Measurements from ENCODE around the gene XPO6. TPM values are rescaled to one million over a fixed set of nuclear protein-coding genes. Genes with fewer than 3 reads are reported as not detected.

XPO6 gene
- total and polyA plus RNA-seq, 2 of the 13 experiments (the other 11 are each of a cell fraction or from before 2014, with no cell fraction given): 109 to 129 TPM

- TF ChIP-seq SP2 (CRISPR knock-in tag; IDR thresholded peaks at IDR 0.05): no peak
- TF ChIP-seq ZNF180 (CRISPR knock-in tag; IDR thresholded peaks at IDR 0.05; ENCODE audit: borderline replicate concordance, low read depth): no peak
- TF ChIP-seq ZBTB3 (CRISPR knock-in tag; IDR thresholded peaks at IDR 0.05; ENCODE audit: borderline replicate concordance, low read depth): no peak
- no peak for TF ChIP-seq GTF3A (CRISPR knock-in tag; conservative IDR thresholded peaks at IDR 0.05)
- Histone ChIP-seq H3K36me3 (replicated peaks in 1 of 2; ENCODE audit: control insufficient read depth in 1 of 2, insufficient read depth in 2 of 2, low read length in 2 of 2) (peaks cover under 1 to 17% of the 10 kb centered on the region in 2 experiments; a peak in 3 of 5 replicates), H3K79me2 (ENCODE audit: insufficient read depth, low read length) (peaks cover 90% of the 10 kb centered on the region), H3K27ac (ENCODE audit: extremely low read length, insufficient read depth, low read length) (no peak overlapping the region), H3K4me2 (ENCODE audit: low read depth, low read length) (no peak overlapping the region), H3K4me3 (replicated peaks in 1 of 3; ENCODE audit: insufficient read depth in 1 of 3, low read depth in 2 of 3, low read length in 3 of 3) (no peak overlapping the region), H3K9ac (ENCODE audit: insufficient read depth, low read depth, low read length) (no peak overlapping the region), H3K4me1 (ENCODE audit: insufficient read depth, low read length) (peaks cover 35% of the 10 kb centered on the region), H4K20me1 (ENCODE audit: insufficient read depth, low read length) (peaks cover 38% of the 10 kb centered on the region), H2AFZ (ENCODE audit: low read length) (no peak overlapping the region), H3K9me3 (ENCODE audit: low read length) (no peaks in the 10 kb centered on the region), H3K27me3 (ENCODE audit: control insufficient read depth in 1 of 2, insufficient read depth in 2 of 2, low read length in 2 of 2) (no peaks in the 10 kb centered on the region)
- FAIRE-seq (no peak), ATAC-seq (no peak), DNase-seq (ENCODE audit: low spot score) (no peak)
- intact Hi-C loops (cut with micrococcal nuclease; ENCODE audit: unreplicated experiment): no loop called here
- ChIA-PET CTCF (ENCODE audit: low intra/inter-chr PET ratio, low total read pairs) (no interaction called here), POLR2A (interaction anchor here (0.7 to 1.4 kb wide), 2 partner anchors 15 to 24 kb away, joined by 3 read pairs; no protein-coding TSS in a partner anchor)
- in situ Hi-C loops (cut with HindIII; ENCODE audit: extremely low pct_ligation_motif_present, low pct_unique_long_range_greater_than_20kb): no loop called here
- WGBS (ENCODE audit: low lambda C conversion rate): 100% methylated on average over 1 of the region's 1 CpG
- BruUV-seq (replicated peaks): no TSS peak
Measured at GRCh38 chr16:28185696-28186095, 26.1 kb downstream of the XPO6 start.

DNA sequence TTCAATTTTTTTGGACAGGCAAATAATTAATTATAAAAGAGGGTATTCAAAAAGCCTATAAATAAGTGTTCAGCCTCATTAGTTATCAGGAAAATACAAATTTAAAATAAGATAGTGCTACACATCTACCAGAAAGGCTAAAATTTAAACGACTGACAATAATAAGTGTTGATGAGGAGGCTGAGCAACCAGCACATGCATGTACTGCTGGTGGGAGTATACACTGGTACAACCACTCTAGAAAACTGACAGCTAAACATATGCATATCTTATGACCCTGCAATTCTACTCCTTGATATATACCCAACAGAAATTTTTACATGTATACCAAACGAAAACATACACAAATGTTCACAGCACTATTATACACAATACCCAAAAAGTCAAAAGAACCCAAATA is 27.1 kb downstream of the XPO6 start:
- Histone ChIP-seq H3K27me3 (ENCODE audit: control insufficient read depth in 1 of 2, insufficient read depth in 2 of 2, low read length in 2 of 2) (no peaks in the 10 kb centered on the region), H3K9me3 (ENCODE audit: low read length) (no peaks in the 10 kb centered on the region), H3K79me2 (ENCODE audit: insufficient read depth, low read length) (peaks cover 88% of the 10 kb centered on the region), H3K4me2 (ENCODE audit: low read depth, low read length) (no peak overlapping the region), H3K4me1 (ENCODE audit: insufficient read depth, low read length) (peaks cover 35% of the 10 kb centered on the region), H4K20me1 (ENCODE audit: insufficient read depth, low read length) (peaks cover 34% of the 10 kb centered on the region), H2AFZ (ENCODE audit: low read length) (no peak overlapping the region), H3K36me3 (replicated peaks in 1 of 2; ENCODE audit: control insufficient read depth in 1 of 2, insufficient read depth in 2 of 2, low read length in 2 of 2) (peaks cover 2 to 18% of the 10 kb centered on the region in 2 experiments; a peak in 3 of 5 replicates), H3K4me3 (replicated peaks in 1 of 3; ENCODE audit: insufficient read depth in 1 of 3, low read depth in 2 of 3, low read length in 3 of 3) (no peak overlapping the region), H3K9ac (ENCODE audit: insufficient read depth, low read depth, low read length) (no peak overlapping the region), H3K27ac (ENCODE audit: extremely low read length, insufficient read depth, low read length) (no peak overlapping the region)
- intact Hi-C loops (cut with micrococcal nuclease; ENCODE audit: unreplicated experiment) (no loop called here), in situ Hi-C loops (cut with HindIII; ENCODE audit: extremely low pct_ligation_motif_present, low pct_unique_long_range_greater_than_20kb) (no loop called here)
- WGBS (ENCODE audit: low lambda C conversion rate): 100% methylated on average over 2 of the region's 2 CpGs
- POLR2A ChIA-PET: no interaction called here
- FAIRE-seq (no peak), ATAC-seq (no peak), DNase-seq (ENCODE audit: low spot score) (no peak)
- no peak for TF ChIP-seq ARHGAP35 (CRISPR knock-in tag; IDR thresholded peaks at IDR 0.05; ENCODE audit: borderline replicate concordance)
- no peak for TF ChIP-seq ZSCAN30 (CRISPR knock-in tag; IDR thresholded peaks at IDR 0.05)
- TF ChIP-seq, protein P1, sequence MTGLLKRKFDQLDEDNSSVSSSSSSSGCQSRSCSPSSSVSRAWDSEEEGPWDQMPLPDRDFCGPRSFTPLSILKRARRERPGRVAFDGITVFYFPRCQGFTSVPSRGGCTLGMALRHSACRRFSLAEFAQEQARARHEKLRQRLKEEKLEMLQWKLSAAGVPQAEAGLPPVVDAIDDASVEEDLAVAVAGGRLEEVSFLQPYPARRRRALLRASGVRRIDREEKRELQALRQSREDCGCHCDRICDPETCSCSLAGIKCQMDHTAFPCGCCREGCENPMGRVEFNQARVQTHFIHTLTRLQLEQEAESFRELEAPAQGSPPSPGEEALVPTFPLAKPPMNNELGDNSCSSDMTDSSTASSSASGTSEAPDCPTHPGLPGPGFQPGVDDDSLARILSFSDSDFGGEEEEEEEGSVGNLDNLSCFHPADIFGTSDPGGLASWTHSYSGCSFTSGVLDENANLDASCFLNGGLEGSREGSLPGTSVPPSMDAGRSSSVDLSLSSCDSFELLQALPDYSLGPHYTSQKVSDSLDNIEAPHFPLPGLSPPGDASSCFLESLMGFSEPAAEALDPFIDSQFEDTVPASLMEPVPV (CRISPR knock-in tag; IDR thresholded peaks at IDR 0.05): no peak
- no peak for TF ChIP-seq MAFK (conservative IDR thresholded peaks at IDR 0.05 in 1 of 2, IDR thresholded peaks at IDR 0.05 in 1 of 2; ENCODE audit: low read length in 2 of 2)
- peak; percentile 99 for TF ChIP-seq ZNF7 (CRISPR knock-in tag; IDR thresholded peaks at IDR 0.05)
- no peak for TF ChIP-seq TEAD2 (CRISPR knock-in tag; IDR thresholded peaks at IDR 0.05)
- BruUV-seq (replicated peaks): no TSS peak
- CTCF ChIA-PET (ENCODE audit: low intra/inter-chr PET ratio, low total read pairs): no interaction called here
